WI38 (cell line): ENCODE data around the gene SHQ1.

Experiments
- H3K4me3 ChIP-seq: 2 replicates; pipeline ENCODE4 v1.5.1; 2011; ENCODE audit warnings: low read depth, mild to moderate bottlenecking, control low read depth, low read length
- CTCF ChIP-seq: IDR thresholded peaks from 2 replicates; pipeline ENCODE4 v1.5.1; 2012; ENCODE audit warnings: low read depth, mild to moderate bottlenecking, control low read depth, low read length

Gene SHQ1

GRCh38 chr3:72766866-72767265 lies 81.4 kb downstream of the SHQ1 start:
- no peak for TF ChIP-seq CTCF
- H3K4me3 ChIP-seq, result no peak overlapping the region

GRCh38 chr3:72763751-72764440 lies 84.3 kb downstream of the SHQ1 start:
- no peak for TF ChIP-seq CTCF
- no peak overlapping the region for H3K4me3 ChIP-seq

GRCh38 chr3:72761410-72761809 lies 86.8 kb downstream of the SHQ1 start:
- no peak for TF ChIP-seq CTCF
- no peak overlapping the region for H3K4me3 ChIP-seq

GRCh38 chr3:72760225-72760624 lies 88.0 kb downstream of the SHQ1 start:
- TF ChIP-seq CTCF, result no peak
- no peak overlapping the region for H3K4me3 ChIP-seq

GRCh38 chr3:72756900-72757299 lies 91.3 kb downstream of the SHQ1 start:
- no peak for TF ChIP-seq CTCF
- H3K4me3 ChIP-seq, result no peak overlapping the region

- H3K4me3 ChIP-seq, result no peak overlapping the region
- no peak for TF ChIP-seq CTCF
Measured at GRCh38 chr3:72754582-72754981, 93.7 kb downstream of the SHQ1 start.

GRCh38 chr3:72753495-72753894 lies 94.8 kb downstream of the SHQ1 start:
- no peak for TF ChIP-seq CTCF
- no peak overlapping the region for H3K4me3 ChIP-seq
